GM19397 (cell line): ENCODE data around the gene MYO5C.
"Not testable (repeated sequence)": the region's sequence is repeated elsewhere in the genome, so short reads cannot be mapped to it uniquely, and the experiment has no call there.

ENCODE experiments used
- ATAC-seq: cut with Tn5 transposase; IDR thresholded peaks from one replicate; pipeline ENCODE4 v1.9.1; 2021; ENCODE audit warnings: mild to moderate bottlenecking, moderate library complexity; ENCODE audit not compliant: unreplicated experiment

The MYO5C gene

GRCh38 chr15:52181938-52182780 is 113.4 kb downstream of the MYO5C start:
- no peak for ATAC-seq

GRCh38 chr15:52180851-52181450 is 114.7 kb downstream of the MYO5C start:
- ATAC-seq: no peak

- ATAC-seq: peak; percentile 30
Measured at GRCh38 chr15:52180196-52180835, 115.3 kb downstream of the MYO5C start.

GRCh38 chr15:52179278-52180195 is 116.1 kb downstream of the MYO5C start:
- ATAC-seq: peak; percentile 87

- no peak for ATAC-seq
Measured at GRCh38 chr15:52178765-52179164, 116.8 kb downstream of the MYO5C start.

- ATAC-seq: no peak
Measured at GRCh38 chr15:52172869-52173268, 122.7 kb downstream of the MYO5C start.

GRCh38 chr15:52171807-52172206 is 123.8 kb downstream of the MYO5C start:
- ATAC-seq: no peak

GRCh38 chr15:52171386-52171785 is 124.2 kb downstream of the MYO5C start:
- no peak for ATAC-seq

GRCh38 chr15:52170199-52170598 is 125.4 kb downstream of the MYO5C start:
- not testable (repeated sequence) for ATAC-seq

- not testable (repeated sequence) for ATAC-seq
Measured at GRCh38 chr15:52165494-52166131, 130.0 kb downstream of the MYO5C start.

GRCh38 chr15:52164631-52165265 is 130.9 kb downstream of the MYO5C start:
- no peak for ATAC-seq

- no peak for ATAC-seq
Measured at GRCh38 chr15:52163321-52164190, 132.0 kb downstream of the MYO5C start.

GRCh38 chr15:52162876-52163275 is 132.7 kb downstream of the MYO5C start:
- ATAC-seq: no peak

GRCh38 chr15:52162260-52162659 is 133.3 kb downstream of the MYO5C start:
- ATAC-seq: no peak

GRCh38 chr15:52161406-52161966 is 134.1 kb downstream of the MYO5C start:
- no peak for ATAC-seq

- ATAC-seq: no peak
Measured at GRCh38 chr15:52159645-52160044, 136.0 kb downstream of the MYO5C start.

GRCh38 chr15:52158084-52158765 is 137.4 kb downstream of the MYO5C start:
- ATAC-seq: no peak

GRCh38 chr15:52155878-52156277 is 139.7 kb downstream of the MYO5C start:
- ATAC-seq: no peak
